ENCODE data around the gene MEF2D.
A peak's percentile ranks its signal among the peaks of the same experiment; 100 is the strongest.

MEF2D gene

DNA sequence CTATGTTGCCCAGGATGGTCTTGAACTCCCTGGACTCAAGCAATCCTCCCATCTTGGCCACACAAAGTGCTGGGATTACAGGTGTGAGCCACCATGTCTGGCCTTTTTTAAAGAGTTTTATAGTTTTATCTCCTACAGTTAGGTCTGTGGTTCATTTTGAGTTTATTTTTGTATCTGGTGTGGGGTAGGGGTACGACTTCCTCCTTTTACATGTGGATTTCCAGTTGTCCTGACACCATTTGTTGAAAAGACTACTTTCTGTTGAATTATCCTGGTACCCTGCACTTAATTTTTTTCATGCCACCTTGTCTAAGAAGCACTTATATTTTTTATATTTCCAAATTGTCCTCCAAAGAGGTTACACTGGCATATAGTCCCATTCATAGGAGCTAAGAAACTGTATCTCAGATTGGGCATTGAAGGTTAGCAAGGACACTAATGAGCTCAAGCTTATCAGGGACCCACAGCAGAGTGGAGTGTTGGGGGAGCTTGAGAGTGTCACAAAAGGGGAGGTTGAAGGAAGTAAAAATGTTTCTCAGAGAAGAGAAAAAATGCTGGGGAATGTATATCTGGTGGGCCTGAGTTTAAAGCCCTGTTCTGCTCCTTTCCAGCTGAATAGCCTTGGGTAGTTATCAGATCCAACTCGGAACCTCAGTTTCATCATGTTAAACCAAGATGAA, 23.4 kb upstream of the MEF2D start:
- DNase-seq, result no peak

DNA sequence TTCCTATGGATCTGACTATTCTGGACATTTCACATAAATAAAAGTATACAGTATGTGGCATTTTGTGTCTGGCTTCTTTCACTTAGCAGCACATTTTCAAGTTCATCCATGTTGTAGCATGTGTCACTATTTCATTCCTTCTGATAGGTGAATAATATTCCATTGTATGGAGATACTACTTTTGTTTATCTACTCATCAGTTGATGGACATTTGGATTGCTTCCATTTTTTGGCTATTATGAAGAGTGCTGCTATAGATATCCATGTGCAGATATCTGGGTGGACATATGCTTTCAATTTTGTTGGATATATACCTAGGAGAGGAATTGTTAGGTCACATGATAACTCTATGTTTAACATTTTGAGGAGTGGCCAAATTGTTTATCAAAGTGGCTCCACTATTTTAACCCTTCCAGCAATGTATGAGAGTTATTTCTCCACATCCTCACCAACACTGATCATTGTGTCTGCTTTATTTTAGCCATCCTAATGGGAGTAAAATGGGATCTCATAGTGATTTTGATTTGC, 21.9 kb upstream of the MEF2D start:
- no peak for DNase-seq

DNA sequence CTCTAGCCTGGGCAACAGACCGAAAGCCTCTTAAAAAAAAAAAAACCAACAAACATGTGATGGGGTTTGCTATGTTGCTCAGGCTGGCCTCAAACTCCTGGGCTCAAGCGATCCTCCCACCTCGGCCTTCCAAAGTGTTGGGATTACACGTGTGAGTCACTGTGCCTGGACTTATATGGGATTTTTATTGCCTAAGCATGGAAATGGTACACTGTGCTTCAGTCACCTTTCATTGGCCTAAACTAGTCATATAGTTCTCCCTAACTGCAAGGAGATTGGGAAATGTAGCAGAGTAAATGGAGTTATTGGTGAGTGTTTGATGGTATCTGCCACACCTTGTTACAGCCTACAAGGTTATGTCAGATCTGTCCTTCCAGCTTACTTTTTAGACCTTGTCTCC, 17.2 kb upstream of the MEF2D start:
- no peak for DNase-seq

DNA sequence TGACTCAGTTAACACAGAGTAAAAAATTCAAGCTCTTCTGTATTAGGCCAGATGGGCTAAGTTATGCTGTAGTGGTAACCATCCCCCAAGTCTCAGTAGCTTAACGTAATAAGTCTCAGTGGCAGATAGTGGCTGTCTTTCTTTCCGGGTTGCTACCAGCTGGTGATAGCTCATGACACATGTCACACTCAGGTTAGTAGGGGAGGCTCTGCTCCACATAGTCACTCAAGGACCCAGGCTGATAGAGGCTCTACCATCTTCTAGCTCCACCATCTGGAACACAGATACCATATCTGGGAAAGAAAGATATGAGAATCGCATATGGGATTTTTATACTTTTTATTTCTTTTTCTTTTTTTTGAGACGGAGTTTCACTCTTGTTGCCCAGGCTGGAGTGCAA, 16.2 kb upstream of the MEF2D start:
- DNase-seq, result no peak

DNA sequence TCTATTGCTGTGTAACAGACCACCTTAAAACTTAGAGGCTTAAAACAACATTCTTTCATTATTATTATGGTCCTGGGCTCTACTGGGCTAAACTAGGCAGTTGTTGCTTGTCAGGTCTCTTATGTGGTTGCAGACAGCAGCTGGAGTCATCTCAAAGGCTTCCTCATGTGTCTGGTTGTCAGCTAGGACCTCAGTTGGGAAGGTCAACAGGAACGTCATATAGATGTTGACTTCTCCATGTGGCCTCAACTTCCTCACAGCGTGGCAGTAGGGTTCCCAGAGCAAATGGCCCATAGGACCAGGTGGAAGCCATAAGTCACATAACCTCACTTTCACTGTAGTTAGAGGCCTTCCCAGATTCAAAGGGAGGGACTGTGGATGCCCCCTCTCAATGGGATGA, 15.4 kb upstream of the MEF2D start:
- no peak for DNase-seq

DNA sequence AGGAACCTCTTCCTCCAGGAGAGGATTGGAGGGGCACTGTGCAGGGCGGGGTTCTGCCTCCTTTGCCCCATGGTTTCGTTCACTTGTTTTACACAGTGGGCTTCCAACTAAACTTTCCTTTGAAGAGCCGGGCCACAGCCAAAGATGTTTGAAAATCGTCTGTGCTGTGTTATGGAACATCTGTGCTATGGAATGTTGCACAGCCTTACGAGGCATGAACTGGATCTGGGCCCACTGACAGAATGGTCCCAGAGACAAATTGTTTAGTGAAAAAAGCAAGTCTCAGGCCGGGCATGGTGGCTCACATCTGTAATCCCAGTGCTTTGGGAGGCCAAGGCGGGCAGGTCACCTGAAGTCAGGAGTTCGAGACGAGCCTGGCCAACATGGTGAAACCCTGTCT, 12.6 kb upstream of the MEF2D start:
- DNase-seq, result no peak

- DNase-seq, result peak in 1 of 5 donors; percentile 65
Measured at GRCh38 chr1:156511644-156512043, 11.1 kb upstream of the MEF2D start.

- no peak for DNase-seq
Measured at GRCh38 chr1:156510709-156511108, 10.1 kb upstream of the MEF2D start.

DNA sequence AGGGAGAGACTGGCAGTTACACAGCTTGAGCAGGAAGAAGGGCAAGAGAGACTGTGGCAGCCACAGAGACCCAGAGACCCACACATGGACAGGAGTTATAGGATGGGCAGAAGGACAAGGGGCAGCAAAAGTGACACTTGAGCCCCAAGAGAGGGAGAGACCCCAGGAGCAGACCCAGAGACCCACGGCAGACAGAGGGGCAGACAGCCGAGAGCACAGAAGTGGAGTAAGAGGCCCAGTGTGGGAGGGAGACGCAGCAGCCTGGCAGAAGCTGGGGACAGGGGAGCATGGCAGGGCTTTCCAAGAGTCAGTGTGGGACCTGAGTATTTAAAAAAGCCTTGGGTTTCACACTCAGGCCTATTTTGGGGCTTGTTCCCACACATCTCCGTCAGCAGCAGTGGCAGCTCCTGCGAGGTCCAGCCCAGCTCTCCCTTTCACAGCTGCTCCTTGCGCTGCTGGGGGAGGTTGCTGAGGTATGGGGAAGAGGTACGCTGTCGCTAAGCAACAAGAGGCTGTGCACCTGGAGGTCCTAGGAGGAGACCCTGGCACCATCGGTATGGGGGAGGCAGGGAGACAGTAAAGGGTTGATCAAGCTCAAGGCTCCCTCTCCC, 9.0 kb upstream of the MEF2D start:
- DNase-seq, result no peak

GRCh38 chr1:156508955-156509234, 8.3 kb upstream of the MEF2D start:
- no peak for DNase-seq

- peak in 1 of 5 donors; percentile 41 for DNase-seq
Measured at GRCh38 chr1:156508205-156508954, 7.8 kb upstream of the MEF2D start.

DNA sequence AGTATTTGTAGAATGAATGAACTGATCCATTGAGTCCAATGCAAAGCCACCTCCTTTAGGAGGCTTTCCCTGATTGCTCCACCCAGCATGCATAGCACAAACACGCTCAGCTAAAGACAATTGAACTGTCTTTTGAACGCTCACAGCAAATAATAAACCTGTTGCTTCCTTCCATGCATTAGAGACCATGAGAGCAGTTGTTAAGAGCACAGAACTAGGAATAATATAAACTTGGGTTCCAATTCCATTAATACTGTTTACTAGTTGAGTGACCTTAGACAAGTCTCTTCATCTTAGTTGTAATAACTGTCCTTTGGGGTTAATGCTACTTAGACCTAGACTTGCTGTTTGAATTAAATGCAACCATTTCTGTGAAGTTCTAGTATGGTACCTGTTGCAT, 5.9 kb upstream of the MEF2D start:
- DNase-seq, result no peak

DNA sequence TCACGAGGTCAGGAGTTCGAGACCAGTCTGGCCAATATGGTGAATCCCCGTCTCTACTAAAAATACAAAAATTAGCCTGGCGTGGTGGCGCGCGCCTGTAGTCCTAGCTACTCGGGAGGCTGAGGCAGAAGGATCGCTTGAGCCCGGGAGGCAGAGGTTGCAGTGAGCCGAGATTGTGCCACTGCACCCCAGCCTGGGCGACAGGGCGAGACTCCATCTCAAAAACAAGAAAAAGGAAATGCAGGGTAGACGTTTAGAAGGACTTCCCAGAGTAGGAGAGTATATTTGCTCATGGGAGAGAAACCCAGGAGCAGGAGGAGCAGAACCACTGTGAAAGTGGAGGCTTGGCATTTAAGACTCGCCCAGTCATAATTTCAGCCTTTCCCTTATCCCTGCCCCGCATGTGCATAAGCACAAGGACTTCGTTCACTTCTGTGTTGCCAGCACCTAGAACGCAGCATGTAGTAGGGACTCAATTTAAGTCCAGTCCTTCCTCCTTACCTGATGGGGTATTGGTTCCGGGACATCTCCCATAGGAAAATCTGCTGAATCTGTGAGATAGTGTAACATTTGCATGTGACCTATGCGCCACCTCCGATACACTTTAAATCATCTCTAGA, 5.2 kb upstream of the MEF2D start:
- no peak for DNase-seq

- DNase-seq, result peak; percentile 95 to 100 (median 98)
Measured at GRCh38 chr1:156504821-156505678, 4.5 kb upstream of the MEF2D start.

- DNase-seq, result peak in 1 of 5 donors; percentile 78
Measured at GRCh38 chr1:156504438-156504813, 3.9 kb upstream of the MEF2D start.

DNA sequence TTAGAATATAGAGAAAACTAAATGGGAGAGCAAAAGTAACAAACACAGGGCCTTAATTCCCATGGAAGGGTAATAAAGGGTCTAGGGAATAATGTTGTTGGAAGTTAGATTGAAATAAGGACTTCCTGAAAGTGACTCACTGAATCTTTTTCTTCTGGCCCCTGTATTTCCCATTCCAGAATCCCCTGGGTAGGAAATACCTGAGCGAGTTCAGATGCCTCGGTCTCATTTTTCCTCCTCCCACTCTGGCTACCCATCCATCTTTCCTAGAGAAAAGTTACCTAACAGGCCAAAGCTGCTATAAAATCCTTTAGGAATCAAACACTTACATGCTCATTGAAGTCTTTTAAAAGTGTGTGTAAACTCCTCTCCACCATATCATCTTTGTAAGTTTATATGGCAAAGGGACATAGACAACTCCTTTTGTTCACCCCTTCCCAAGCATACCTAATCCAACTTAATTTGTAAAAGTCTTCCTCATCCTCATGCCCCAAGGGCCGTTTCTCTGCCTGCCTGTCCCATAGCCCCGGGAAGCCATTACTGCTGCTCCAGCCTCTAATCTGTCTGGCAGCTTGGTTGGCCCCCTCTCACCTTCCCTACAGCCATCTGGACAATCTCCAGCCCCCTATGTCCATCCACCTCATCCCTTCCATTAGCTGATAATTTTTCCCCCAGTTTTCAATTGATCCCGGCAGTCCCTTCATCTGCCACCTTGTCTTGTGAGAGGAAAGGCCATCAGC, 3.3 kb upstream of the MEF2D start:
- peak in 1 of 5 donors; percentile 27 for DNase-seq

GRCh38 chr1:156502894-156503697, 2.5 kb upstream of the MEF2D start:
- no peak for DNase-seq

DNA sequence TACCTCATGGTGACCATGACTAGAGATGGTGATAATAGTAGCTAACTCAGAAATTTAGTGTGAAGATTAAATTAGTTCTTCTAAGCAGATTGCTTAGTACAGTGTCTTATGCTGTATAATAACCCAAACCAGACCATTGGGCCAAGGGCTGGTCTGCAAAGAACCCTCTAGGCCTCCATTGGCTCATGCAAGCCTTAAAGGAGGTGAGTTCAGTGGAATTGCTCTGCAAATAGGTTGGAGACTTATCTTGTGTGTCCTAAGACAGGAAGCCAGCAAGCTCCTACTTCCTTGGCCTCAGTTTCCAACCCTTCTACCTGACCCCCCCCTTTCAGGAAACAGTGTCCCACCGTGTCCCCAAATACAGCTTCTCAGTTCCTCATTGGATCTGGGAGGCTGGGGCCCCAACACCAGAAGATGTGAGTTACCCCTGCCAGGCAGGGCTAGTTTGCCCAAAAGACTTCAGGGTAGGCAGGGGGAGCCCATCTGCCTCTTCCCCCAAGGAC, 1.9 kb upstream of the MEF2D start:
- peak in 1 of 5 donors; percentile 23 for DNase-seq

DNA sequence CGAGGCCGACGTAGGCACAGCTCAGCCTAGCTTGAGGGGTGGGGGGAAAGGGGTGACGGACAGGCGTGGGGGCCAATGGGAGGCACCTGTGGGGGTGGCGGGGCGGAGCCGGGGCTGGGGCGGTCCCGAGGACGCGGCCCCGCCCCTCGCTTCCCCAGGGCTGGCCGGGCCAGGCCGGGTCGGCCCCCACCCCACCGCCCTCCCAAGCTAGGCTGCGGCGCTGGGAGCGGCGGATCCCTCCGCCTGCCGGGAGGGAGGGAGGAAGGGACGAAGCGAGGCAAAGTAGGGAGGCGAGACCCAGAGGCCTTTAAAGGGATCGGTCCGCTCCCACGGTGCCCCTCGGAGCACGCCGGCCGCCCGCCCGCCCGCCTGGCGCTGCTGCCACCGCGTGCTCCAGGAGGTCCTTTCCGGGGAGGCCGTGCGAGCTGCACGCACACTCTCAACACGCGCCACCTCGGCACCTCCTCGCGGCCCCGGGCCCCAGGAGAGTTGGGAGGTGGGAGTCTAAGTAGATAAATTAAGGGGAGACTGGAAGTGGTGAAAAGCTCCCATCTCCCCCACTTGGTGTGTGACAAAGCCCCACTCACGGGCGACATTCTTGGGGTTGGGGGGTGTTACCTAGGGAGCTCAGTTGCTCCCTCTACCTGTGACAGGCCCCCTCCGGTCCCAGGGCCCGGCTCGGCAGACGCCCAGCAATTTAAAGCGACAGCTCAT, 375 bp upstream of the MEF2D start:
- DNase-seq, result peak; percentile 89 to 94 (median 93)
